Transverse colon (tissue), 4 donors: Measurements from ENCODE around the gene STOML3.

Experiments
- CTCF ChIP-seq, 5 experiments: fragments of 200-600 bp in 3 of 5; fragments of 450-650 bp in 2 of 5; sonication (generic) in 3 of 5; IDR thresholded peaks; 1 replicate in 2 of 5; 2 replicates in 3 of 5; pipeline ENCODE4 v1.5.1; 2016 to 2017; ENCODE audit warnings: antibody characterized with exemption in 5 of 5, inconsistent platforms in 3 of 5, mild to moderate bottlenecking in 2 of 5, moderate library complexity in 1 of 5
- POLR2A ChIP-seq: fragments of 450-650 bp; IDR thresholded peaks from one replicate; pipeline ENCODE4 v1.6.1; 2016; ENCODE audit warnings: antibody characterized with exemption, mild to moderate bottlenecking, moderate library complexity
- POLR2AphosphoS5 ChIP-seq, 3 donors: sonication (generic); formaldehyde crosslinking; IDR thresholded peaks; one replicate each; pipeline ENCODE4 v1.6.1; 2016; ENCODE audit warnings: antibody characterized with exemption in 3 of 3

- no peak for TF ChIP-seq POLR2A
- TF ChIP-seq CTCF (IDR thresholded peaks at IDR 0.05), result no peak
- no peak for TF ChIP-seq POLR2AphosphoS5 (IDR thresholded peaks at IDR 0.05)
Measured at GRCh38 chr13:38922170-38922569, 68.5 kb downstream of the STOML3 start.
